ENCODE results near the gene CYP3A5. TPM values are rescaled to one million over a fixed set of nuclear protein-coding genes. Genes with fewer than 3 reads are reported as not detected.
"Not testable (repeated sequence)": the region's sequence is repeated elsewhere in the genome, so short reads cannot be mapped to it uniquely, and the experiment has no call there.

The CYP3A5 gene
- total RNA-seq, 1 experiment from 2014 or later: not detected

DNA sequence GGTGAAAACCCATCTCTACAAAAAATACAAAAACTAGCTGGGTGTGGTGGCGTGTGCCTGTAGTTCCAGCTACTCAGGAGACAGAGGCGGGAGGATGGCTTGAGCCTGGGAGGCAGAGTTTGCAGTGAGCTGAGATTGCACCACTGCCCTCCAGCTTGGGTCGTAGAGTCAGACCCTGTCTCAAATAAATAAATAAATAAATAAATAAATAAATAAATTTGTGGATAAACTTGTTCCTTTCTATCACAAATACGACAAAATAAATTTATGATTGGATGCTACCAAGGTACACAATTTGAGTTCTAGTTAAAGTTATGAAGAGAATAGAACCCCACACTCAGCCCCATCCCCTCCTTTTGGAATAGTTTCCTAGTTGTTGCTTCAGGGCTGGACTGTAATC, 26.5 kb downstream of the CYP3A5 start:
- in situ Hi-C loops (cut with HindIII; ENCODE audit: low pct_unique_long_range_greater_than_20kb, low sequenced_read_pairs); DNase-seq (ENCODE audit: low read depth, low spot score): not testable (repeated sequence)

DNA sequence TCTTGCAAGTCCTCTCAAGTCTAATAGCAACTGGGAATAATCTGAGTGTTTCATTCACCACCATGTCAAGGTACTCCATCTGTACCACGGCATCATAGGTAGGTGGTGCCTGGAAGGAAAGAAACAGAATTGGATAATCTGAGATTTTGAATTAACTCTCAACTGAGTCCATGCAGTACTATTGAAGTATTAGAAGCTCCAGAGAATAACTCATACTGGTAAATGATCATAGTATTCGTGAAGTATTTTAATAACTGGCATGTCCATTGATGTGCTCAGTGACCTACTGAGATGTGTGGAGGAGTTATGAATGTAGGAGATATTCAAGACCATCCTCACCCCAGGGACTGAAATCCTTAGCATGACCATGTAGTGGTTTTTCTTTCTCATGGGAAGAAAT, 27.1 kb downstream of the CYP3A5 start:
- in situ Hi-C loops (cut with HindIII; ENCODE audit: low pct_unique_long_range_greater_than_20kb, low sequenced_read_pairs): no loop called here
- DNase-seq (ENCODE audit: low read depth, low spot score): no peak

- no peak for DNase-seq (ENCODE audit: low read depth, low spot score)
- in situ Hi-C loops (cut with HindIII; ENCODE audit: low pct_unique_long_range_greater_than_20kb, low sequenced_read_pairs): no loop called here
These were observed 28.5 kb downstream of the CYP3A5 start for GRCh38 chr7:99651290-99651689.

- no peak for DNase-seq (ENCODE audit: low read depth, low spot score)
- in situ Hi-C loops (cut with HindIII; ENCODE audit: low pct_unique_long_range_greater_than_20kb, low sequenced_read_pairs): no loop called here
These were observed 31.0 kb downstream of the CYP3A5 start for GRCh38 chr7:99648843-99649242.

DNA sequence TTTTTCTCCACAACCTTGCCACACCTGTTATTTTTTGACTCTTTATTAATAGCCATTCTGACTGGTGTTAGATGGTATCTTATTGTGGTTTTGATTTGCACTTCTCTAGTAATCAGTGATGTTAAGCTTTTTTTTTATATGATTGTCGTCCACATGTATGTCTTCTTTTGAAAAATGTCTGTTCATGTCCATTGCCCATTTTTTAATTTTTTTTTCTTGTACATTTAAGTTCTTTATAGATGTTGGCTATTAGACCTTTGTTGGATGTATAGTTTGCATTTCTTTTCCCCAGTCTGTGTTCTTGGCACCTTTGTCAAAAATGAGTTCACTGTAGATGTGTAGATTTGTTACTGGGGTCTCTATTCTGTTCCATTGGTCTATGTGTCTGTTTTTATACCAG, 34.2 kb downstream of the CYP3A5 start:
- in situ Hi-C loops (cut with HindIII; ENCODE audit: low pct_unique_long_range_greater_than_20kb, low sequenced_read_pairs): no loop called here
- DNase-seq (ENCODE audit: low read depth, low spot score): no peak

DNA sequence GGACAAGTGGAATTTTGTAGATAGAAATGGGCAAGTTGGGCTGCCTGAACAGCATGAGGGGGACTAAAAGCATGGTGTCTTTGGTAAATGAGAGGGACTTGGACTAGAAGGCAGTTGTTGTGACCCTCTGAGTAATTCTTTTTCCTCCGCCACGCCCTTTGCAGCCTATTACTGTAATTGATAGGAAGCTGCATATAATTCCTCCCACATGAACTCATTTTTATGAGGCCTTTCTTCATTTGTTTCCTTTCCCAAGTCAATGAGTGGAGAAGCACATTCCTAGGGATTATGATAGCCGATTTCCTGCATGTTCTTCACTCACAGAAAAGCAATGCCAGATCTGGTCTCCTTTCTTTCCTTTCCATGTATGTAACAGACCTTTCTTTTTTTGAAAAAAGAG, 35.4 kb downstream of the CYP3A5 start:
- DNase-seq (ENCODE audit: low read depth, low spot score): no peak
- in situ Hi-C loops (cut with HindIII; ENCODE audit: low pct_unique_long_range_greater_than_20kb, low sequenced_read_pairs): no loop called here

DNA sequence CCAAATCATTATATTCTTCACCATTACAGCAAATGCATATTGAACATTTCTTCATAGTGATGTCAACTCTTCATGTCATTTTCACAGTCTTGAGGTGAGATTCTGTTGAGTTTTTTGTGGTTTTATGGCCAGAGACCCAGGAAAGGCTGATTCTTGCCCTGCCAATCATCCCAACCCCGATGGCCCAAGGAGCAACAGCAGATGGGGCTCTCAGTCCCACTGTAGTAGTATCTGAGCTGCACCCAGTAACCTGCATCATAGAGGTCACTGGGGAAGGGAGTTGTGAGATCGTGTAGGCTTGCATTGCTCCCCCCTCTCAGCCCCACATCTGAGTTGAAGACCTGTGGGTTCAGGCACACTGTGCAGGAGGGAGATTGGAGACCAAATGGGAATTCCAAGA, 36.3 kb downstream of the CYP3A5 start:
- no peak for DNase-seq (ENCODE audit: low read depth, low spot score)
- in situ Hi-C loops (cut with HindIII; ENCODE audit: low pct_unique_long_range_greater_than_20kb, low sequenced_read_pairs): no loop called here

GRCh38 chr7:99642027-99642426, 37.8 kb downstream of the CYP3A5 start:
- no peak for DNase-seq (ENCODE audit: low read depth, low spot score)
- in situ Hi-C loops (cut with HindIII; ENCODE audit: low pct_unique_long_range_greater_than_20kb, low sequenced_read_pairs): no loop called here

DNA sequence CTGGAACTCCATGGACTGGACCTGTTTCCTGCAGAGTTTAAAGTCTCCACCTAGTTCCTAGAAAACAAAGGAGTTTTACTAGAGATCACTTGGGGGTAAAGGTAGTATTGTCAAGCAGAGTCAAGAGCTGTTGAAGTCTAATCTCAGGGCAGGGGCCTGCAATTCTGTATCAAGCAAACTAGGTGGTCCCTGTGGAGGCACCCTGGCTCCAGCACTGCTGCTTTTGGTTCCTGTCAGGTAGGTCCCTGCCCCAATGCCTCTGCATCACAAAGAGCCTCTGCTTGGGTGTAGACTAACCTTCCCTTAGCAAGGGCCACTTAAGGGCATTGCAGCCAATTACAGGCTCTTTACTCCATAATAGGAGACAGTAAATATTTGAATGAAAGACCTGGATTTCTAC, 40.5 kb downstream of the CYP3A5 start:
- in situ Hi-C loops (cut with HindIII; ENCODE audit: low pct_unique_long_range_greater_than_20kb, low sequenced_read_pairs): no loop called here
- DNase-seq (ENCODE audit: low read depth, low spot score): no peak

DNA sequence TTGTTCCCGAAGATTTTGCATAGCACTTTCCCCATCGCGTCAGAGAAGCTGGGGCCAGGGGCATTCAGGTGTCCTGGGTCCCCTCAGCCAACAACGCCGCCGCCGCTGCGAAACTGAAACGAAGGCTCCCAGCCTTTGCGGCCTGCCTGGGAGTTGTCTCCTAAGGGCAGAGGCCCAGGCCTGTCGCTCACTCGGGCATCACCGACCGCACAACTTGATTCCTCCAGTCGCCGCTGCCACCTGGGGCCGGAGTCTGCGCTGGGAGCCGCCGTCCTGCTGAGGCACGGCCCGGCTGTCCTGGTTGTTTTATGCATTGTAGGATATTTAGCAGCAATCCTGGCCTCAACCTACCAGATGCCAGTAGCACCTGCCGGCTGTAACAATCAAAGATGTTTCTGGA, 41.1 kb downstream of the CYP3A5 start:
- in situ Hi-C loops (cut with HindIII; ENCODE audit: low pct_unique_long_range_greater_than_20kb, low sequenced_read_pairs): no loop called here
- no peak for DNase-seq (ENCODE audit: low read depth, low spot score)

GRCh38 chr7:99637414-99637813, 42.4 kb downstream of the CYP3A5 start:
- in situ Hi-C loops (cut with HindIII; ENCODE audit: low pct_unique_long_range_greater_than_20kb, low sequenced_read_pairs); DNase-seq (ENCODE audit: low read depth, low spot score): not testable (repeated sequence)

DNA sequence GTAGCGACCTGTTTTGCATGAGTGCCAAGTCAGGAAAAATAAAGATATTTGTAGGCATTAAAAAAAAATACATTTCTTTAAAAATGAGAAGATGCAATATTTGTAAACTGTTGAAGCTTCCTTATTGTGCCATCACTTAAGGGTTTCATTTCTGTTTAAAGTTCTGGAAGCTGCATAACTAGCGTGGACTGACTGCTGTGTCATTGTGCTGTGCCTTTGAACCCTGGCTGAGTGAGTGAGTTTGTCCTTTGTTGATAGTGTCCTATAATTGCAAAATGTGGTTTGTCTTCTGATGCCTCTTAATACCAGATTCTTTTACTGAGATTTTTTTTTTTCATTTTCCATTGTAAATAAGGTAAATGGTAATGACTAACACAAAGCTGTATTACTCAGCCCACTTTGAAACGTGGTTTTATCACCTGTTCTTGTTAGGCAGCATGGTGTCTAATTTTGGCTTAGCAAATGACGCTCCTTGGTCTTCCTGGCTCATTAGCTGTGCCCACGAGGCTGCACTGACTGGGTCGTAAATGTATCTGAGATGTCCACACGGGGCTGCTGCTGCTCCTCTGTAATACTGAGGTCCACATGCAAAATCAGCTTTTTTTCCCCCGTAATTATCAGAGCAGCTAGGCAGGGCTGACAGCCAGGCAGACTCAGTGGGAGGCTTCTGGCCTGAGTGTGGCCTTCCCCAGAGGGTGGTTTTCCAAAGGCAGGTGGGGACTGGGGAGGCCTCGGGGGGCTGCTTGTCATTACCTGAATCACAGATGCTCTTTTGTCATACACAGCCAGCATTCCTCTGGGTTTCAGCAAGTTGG, 48.3 kb downstream of the CYP3A5 start:
- in situ Hi-C loops (cut with HindIII; ENCODE audit: low pct_unique_long_range_greater_than_20kb, low sequenced_read_pairs): no loop called here
- DNase-seq (ENCODE audit: low read depth, low spot score): peak; percentile 59

DNA sequence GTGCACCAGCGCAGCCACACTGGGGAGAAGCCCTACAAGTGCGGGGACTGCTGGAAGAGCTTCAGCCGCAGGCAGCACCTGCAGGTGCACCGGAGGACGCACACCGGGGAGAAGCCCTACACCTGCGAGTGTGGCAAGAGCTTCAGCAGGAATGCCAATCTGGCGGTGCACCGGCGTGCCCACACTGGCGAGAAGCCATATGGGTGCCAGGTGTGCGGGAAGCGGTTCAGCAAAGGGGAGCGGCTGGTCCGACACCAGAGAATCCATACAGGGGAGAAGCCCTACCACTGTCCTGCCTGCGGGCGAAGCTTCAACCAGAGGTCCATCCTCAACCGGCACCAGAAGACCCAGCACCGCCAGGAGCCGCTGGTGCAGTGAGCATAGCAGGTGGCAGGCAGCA, 50.2 kb downstream of the CYP3A5 start:
- DNase-seq (ENCODE audit: low read depth, low spot score): no peak
- in situ Hi-C loops (cut with HindIII; ENCODE audit: low pct_unique_long_range_greater_than_20kb, low sequenced_read_pairs): no loop called here

DNA sequence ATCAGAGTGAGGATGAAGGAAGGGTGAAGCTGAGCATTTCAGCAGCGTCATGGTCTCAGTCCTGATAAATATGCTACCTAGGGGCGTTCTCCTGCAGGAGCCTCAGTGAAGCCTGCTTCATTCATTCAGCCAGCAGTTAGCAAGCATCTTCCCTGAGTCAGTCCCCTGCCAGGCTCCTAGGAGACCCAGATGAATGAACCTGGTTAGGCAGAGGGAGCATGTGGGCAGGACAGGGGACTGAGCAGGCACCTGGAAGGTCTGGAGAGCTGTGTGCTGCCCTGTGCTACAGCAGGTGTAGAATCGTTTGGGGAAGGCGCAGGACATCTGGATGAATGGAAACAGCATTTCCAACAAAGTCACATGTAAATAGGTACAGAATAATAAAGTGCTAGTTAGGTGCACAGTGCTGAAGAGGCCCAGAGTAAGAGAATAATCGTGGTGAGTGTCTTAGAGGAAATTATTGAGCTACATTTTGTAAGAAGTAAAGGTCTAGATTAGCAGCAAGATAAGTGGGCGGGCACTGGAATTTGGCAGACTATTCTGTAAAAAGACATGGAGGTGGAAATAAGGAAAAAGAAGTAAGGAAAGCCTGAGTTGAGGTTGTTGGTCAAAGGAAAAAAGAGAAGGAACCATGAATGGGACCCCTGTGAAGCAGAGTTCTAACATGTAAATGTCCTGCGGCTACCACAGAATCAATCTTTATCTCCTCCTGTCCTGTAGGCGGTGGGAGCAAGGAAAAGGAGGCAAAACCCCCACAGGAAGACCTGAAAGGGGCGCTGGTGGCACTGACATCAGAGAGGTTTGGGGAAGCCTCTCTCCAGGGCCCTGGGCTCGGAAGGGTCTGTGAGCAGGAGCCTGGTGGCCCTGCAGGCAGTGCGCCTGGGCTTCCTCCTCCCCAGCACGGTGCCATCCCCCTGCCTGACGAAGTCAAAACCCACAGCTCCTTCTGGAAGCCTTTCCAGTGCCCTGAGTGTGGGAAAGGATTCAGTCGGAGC, 51.0 kb downstream of the CYP3A5 start:
- in situ Hi-C loops (cut with HindIII; ENCODE audit: low pct_unique_long_range_greater_than_20kb, low sequenced_read_pairs): no loop called here
- no peak for DNase-seq (ENCODE audit: low read depth, low spot score)

DNA sequence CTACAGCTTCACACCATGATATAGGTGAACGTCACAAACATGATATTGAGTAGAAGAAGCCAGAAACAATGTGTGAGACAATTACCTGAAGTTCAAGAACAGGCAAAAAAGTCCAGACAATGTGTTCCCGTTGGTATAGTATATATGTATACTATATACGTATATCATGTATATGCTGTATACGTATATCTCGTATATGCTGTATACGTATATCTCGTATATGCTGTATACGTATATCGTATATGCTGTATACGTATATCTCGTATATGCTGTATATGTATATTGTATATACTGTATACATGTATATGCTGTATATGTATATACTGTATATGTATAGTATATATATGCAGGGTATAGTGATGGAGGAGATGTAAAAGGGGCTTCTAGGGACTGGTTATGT, 52.3 kb downstream of the CYP3A5 start:
- in situ Hi-C loops (cut with HindIII; ENCODE audit: low pct_unique_long_range_greater_than_20kb, low sequenced_read_pairs): no loop called here

GRCh38 chr7:99626661-99627060, 53.1 kb downstream of the CYP3A5 start:
- DNase-seq (ENCODE audit: low read depth, low spot score): no peak
- in situ Hi-C loops (cut with HindIII; ENCODE audit: low pct_unique_long_range_greater_than_20kb, low sequenced_read_pairs): no loop called here

More for the DNA sequence above, 52.3 kb downstream of the CYP3A5 start:
- DNase-seq (ENCODE audit: low read depth, low spot score): no peak

DNA sequence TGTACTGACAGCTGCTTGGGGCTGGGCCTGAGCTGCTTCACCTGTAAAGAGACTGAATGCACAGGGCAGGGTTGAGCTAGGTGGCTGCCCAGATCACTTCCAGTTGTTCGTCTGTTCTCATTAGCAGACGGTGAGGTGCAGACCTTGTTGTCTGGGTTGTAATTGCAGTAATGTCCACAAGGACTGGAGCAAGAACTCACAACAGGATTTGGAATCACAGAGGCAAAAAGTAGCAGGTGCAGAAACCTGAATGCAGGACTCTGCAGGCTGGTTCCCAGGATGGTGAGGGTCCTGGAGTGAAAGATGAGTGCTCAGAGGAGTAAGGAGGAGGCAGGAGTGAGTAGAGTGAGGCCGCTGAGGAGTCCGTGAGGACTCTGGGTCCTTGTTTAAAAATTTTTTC, 53.8 kb downstream of the CYP3A5 start:
- DNase-seq (ENCODE audit: low read depth, low spot score): no peak
- in situ Hi-C loops (cut with HindIII; ENCODE audit: low pct_unique_long_range_greater_than_20kb, low sequenced_read_pairs): no loop called here

DNA sequence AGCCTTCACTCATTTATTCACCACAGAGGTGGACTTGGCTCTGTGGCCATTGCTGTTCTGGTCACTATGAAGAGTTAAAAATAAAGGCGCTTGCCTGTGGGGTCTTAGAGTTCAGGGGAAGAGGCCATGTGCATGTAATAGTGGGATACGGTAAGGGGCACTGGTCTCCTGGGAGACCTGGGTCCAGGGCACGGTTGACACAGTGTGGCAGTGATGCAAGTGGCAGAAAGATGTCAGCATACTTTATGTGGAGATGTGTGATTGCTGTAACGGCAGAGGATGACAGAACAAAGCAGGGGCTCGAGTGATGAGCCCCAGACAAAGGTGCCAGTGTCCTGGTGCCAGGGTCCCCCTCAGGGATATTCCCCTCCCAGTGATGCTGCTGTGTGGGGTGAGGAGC, 54.5 kb downstream of the CYP3A5 start:
- DNase-seq (ENCODE audit: low read depth, low spot score): no peak
- in situ Hi-C loops (cut with HindIII; ENCODE audit: low pct_unique_long_range_greater_than_20kb, low sequenced_read_pairs): no loop called here

GRCh38 chr7:99624484-99624883, 55.3 kb downstream of the CYP3A5 start:
- in situ Hi-C loops (cut with HindIII; ENCODE audit: low pct_unique_long_range_greater_than_20kb, low sequenced_read_pairs): no loop called here

More at GRCh38 chr7:99624484-99624883, 55.3 kb downstream of the CYP3A5 start:
- no peak for DNase-seq (ENCODE audit: low read depth, low spot score)

Data from SK-MEL-5 (cell line).